Measurements from ENCODE around the gene TBX5.

DNA sequence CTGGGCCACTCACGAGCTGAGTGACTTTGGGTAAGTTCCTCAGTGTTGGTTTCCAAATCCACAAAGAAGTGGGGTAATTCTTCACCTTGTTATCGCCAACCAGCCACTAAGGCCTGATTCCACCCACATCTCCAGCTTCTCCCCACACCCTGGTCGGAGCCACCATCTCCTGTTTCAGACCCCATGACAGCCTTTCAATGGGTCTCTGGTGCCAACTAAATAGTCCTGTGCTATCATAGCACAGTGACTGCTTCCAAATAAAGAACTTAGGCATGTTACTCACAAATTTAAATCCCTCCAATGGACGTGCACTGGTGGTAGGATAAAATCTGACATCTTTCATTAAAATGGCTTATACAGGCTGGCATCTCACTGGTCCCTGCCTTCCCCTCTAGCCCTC is 44.0 kb downstream of the TBX5 start:
- TF ChIP-seq, protein P1, sequence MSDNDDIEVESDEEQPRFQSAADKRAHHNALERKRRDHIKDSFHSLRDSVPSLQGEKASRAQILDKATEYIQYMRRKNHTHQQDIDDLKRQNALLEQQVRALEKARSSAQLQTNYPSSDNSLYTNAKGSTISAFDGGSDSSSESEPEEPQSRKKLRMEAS (IDR thresholded peaks at IDR 0.05; ENCODE audit: low read depth) = no peak
- TF ChIP-seq, protein P2, sequence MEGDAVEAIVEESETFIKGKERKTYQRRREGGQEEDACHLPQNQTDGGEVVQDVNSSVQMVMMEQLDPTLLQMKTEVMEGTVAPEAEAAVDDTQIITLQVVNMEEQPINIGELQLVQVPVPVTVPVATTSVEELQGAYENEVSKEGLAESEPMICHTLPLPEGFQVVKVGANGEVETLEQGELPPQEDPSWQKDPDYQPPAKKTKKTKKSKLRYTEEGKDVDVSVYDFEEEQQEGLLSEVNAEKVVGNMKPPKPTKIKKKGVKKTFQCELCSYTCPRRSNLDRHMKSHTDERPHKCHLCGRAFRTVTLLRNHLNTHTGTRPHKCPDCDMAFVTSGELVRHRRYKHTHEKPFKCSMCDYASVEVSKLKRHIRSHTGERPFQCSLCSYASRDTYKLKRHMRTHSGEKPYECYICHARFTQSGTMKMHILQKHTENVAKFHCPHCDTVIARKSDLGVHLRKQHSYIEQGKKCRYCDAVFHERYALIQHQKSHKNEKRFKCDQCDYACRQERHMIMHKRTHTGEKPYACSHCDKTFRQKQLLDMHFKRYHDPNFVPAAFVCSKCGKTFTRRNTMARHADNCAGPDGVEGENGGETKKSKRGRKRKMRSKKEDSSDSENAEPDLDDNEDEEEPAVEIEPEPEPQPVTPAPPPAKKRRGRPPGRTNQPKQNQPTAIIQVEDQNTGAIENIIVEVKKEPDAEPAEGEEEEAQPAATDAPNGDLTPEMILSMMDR (IDR thresholded peaks at IDR 0.05) = no peak
- TF ChIP-seq POLR2AphosphoS5 (IDR thresholded peaks at IDR 0.05; ENCODE audit: low read depth, low read length) (no peak), YY1 (IDR thresholded peaks at IDR 0.05; ENCODE audit: low read depth) (no peak)

Measured in SK-N-SH (cell line).